ENCODE measurements around the gene SLC3A2.

Gene SLC3A2

DNA sequence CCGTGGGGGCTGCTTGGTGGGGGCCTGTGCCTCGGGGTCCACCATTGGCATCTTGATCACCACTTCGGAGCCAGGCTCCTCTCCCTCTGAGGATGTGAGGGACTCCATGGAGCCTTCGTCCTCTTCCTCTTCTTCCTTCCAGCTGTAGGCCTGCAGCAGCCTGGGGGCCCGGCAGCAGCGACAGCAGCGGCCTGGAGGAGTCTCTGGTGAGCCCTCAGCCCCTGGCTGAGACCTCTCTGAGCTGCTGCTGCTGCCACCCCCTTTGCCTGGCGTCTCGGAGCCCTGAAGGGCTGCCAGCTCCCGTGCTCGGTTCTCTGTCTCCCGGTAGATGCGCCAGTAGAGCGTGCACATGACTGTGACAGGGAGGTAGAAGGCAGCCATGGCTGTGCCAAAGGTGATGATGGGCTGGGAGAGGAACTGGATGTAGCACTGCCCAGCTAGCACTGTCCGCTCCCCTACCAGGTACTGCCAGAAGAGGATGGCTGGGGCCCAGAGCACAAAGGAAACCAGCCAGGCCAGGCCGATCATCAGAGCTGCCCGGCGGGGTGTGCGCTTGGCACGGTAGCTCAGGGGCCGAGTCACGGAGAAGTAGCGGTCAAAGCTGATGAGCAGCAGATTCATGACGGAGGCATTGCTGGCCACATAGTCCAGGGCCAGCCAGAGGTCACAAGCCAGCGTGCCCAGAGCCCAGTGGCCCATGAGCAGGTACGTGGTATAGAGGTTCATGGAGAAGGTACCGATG lies 29.6 kb downstream of the SLC3A2 start:
- DNase-seq (ENCODE audit: low read depth), result no peak

DNA sequence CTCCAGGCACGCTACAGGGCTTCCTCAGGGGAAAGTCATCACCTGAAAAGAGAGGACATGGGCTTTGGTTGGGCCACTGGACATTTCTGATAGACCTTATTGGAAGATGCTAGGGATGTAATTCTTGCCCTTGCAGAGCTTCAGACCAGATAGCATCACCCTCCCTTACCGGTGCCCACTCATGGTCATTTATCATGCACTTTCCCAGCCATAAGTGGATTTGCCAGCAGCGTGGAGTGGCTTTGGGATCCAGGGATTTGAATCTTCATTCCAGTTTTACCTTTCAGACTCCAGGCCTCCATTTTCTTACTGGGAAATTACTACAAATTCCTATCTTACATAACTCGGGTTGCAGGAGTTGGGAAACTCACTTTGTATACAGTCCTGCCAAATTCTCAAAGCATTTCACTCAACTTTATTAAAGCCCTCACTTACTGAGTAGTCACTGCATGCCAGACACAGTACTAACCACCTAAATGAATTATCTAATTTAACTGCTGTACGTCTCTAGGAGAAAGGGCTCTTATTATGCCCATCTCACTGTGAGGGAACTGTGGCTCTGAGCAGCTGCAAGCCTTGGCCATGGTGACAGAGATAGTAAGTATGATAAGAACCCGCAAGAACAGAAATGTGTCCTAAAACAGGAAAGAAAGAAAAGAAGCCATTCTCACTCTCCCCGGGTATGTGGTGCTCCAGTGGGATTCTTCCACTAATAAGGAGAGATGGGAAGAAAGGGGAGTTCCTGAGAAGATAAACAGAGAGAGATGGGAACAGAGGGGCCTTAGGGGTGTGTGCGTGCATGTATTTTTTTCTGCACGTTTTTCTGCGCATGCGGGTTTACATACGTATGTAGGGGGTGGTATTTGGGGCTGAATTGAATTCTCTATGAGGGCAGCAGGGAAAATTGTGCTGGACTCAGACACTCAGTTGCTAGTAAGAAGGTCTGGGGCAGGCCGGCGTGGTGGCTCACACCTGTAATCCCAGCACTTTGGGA lies 30.7 kb downstream of the SLC3A2 start:
- DNase-seq (ENCODE audit: low read depth), result peak; percentile 25

GRCh38 chr11:62912268-62912667 lies 31.6 kb downstream of the SLC3A2 start:
- no peak for DNase-seq (ENCODE audit: low read depth)

- DNase-seq (ENCODE audit: low read depth), result no peak
Observed at GRCh38 chr11:62914416-62914815, 33.7 kb downstream of the SLC3A2 start.

DNA sequence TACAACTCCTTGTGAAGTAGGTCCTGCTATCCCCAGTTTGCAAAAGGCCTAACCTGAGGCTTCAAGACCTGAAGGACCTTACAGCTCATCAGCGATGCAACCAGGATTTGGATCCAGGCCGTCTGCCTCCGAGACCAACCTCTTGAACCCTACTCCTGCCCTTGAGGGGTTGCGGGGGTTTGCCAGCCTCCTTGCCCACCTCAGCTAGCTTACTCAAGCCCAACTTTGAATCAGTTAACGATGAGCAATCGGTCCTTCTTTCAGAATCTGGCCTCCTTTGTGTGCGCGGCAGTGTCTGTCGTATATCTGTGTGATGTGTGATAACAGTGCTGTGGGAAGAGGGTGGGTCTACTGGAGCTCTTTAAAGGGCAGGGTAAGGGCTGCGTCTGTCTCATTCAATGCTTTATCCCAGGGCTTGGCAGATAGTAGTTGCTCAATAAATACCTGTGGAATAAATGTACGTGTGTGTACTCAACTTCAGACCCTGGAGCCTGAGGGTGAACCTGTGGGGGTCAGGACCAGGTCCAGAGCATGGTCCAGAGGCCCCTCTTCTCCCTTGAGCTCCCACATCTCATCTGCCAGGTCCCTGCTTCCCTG lies 37.3 kb downstream of the SLC3A2 start:
- no peak for DNase-seq (ENCODE audit: low read depth)

DNA sequence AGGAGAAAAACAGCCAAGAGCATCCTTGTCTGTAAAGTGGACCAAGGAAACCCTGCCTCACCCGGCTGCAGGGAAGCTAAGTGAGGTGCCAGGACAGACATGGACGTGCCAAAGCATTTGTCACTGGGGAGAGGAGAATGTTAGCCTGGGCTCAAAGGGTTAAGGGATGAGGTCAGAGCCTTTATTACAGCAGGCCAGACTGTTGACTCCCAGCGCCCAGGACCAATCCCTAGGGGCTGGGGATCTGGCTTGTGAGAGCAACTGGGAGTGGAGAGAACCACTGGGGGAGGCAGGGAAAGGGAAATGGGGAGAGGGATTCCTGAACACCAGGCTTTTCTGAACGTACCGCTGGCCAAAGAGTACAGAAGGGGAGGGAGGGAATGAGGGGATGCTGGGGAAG lies 37.8 kb downstream of the SLC3A2 start:
- no peak for DNase-seq (ENCODE audit: low read depth)

DNA sequence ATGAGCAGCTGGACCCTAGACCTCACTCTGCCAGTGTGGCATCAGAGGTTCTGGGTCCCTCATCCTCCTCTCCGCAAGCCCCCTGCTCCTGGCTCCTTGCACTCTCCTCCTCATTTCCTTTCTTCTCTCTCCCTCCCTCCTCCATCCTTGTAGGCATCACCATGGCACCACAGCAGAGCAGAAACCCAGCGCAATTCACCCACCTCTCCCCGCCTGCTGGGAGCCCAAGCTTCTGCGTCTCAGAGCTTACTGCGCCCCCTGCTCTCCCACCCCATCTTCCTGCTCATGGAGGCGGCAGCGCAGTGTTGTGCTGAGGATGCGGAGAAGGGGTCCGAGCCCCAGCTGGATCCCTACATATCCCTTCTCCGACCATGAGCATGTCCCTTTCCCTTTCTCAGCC lies 38.8 kb downstream of the SLC3A2 start:
- DNase-seq (ENCODE audit: low read depth), result no peak

- DNase-seq (ENCODE audit: low read depth), result no peak
Observed at GRCh38 chr11:62919898-62920640, 39.4 kb downstream of the SLC3A2 start.

GRCh38 chr11:62921201-62921572 lies 40.5 kb downstream of the SLC3A2 start, which contains the start of gene CHRM1:
CHRM1 (minus strand) TSS chr11:62921363; CDS start chr11:62911100, 10,263 bp downstream.
- no peak for DNase-seq (ENCODE audit: low read depth)

DNA sequence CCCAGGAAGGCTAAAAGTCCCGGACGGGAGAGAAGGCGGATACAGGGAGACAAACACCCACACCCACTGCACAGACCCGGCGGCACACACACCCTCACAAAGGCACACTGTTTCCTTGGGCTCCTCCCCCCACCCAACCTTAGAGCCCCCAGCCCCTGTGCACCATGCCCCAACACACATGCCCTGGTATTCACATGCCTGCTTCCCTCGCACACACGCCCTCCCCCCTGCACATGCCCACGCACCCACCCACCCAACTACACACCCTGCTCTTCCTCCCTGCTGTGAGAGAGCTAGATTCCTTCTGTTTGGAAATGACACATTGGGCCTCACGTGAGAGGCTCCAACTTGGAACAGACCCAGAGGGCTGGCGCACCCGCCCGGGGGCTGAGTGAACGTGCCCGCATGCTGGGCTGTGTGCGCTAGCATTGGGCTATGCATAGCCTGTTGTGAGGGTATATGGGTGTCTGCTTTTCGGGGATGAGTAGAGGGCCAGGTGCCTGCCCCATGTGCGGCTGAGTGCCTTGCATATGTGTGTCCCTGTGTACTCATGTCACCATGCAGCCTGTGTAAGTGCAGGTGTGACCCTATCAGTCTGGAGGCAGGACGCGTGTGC lies 41.0 kb downstream of the SLC3A2 start:
- no peak for DNase-seq (ENCODE audit: low read depth)

DNA sequence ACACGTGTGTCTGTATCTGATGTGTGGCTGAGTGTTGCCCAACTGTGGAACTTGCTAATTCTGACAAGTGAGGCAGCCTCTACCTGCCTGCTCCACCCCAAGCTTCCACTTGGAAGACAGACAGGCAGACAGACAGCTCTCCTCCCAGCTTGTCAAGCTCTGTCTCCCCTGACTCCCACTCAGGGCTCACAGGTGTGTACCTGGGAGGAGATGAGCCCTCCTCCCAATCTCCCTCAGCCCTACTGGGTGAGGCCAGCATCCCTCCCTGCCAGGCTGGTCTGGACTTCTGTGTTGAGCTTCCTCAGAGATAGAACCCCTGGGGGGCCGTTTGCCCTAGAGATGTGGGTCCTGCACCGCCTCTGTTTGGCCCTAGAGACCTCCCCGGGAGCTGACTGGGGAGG lies 41.5 kb downstream of the SLC3A2 start:
- DNase-seq (ENCODE audit: low read depth), result no peak

- DNase-seq (ENCODE audit: low read depth), result no peak
Observed at GRCh38 chr11:62922653-62923431, 42.1 kb downstream of the SLC3A2 start.

- DNase-seq (ENCODE audit: low read depth), result no peak
Observed at GRCh38 chr11:62923601-62924411, 43.1 kb downstream of the SLC3A2 start.

DNA sequence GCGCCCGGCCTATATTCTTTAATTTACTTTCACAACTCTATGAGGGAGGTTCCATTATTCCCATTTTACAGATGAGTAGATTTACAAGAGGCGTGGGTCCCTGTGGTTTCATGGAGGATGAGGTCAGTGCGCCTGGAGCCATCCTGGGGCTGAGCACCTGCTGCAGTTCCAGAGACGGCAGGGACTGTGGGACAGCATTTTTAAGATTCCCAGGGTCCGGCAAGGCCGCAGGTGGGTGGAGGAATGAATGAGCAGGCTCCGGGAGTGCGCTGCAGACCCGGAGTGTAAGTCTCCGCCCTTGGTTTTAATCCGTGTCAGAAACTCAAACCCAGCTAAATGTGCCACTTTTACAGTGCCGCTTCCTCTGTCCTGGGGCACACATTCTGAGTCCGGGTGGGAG lies 44.6 kb downstream of the SLC3A2 start:
- DNase-seq (ENCODE audit: low read depth), result no peak

DNA sequence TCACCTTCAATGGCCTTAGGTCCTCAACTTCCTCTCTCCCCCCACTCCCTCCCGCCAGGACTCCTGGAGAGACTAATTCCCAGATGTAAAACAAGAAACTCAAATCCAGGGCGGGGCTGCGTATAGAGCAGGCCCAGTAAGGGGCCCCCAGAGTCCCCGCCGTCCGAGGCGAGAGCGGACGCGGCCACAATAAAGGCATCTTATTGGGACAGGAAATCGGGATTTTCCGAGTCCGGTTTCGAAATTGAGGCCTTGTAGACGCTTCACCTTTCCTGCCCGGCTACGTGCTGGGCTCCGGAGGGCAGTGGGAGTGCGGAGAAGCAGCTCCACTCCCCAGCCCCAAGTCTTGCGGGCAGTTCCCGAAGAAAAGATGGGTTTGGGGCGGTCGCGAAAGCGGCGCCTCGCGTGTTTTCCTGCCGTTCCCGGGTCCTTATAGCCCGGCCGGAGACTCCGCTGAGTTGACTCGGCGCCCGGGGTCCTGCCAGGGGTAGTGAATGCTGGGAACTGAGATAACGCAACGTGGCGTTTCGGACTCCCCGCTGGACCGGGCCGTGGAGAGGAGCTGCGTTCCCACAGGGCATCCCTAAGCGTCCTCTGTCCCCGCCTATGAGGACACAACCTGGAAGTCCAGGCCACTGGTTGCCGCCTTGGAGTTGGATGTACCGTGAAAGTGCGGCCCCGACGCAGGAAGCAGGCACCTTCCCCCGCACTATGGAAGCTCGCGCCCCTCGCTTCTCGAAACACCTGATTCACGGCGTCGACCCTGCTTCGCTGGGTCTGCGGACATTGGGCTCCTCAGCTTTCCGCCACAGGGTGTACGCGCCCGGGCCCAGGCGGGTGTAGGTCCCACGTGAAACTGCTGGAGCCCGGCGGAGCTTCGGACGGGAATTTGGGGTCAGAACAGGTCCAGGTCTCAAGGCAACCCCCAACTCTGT lies 45.3 kb downstream of the SLC3A2 start:
- no peak for DNase-seq (ENCODE audit: low read depth)

DNA sequence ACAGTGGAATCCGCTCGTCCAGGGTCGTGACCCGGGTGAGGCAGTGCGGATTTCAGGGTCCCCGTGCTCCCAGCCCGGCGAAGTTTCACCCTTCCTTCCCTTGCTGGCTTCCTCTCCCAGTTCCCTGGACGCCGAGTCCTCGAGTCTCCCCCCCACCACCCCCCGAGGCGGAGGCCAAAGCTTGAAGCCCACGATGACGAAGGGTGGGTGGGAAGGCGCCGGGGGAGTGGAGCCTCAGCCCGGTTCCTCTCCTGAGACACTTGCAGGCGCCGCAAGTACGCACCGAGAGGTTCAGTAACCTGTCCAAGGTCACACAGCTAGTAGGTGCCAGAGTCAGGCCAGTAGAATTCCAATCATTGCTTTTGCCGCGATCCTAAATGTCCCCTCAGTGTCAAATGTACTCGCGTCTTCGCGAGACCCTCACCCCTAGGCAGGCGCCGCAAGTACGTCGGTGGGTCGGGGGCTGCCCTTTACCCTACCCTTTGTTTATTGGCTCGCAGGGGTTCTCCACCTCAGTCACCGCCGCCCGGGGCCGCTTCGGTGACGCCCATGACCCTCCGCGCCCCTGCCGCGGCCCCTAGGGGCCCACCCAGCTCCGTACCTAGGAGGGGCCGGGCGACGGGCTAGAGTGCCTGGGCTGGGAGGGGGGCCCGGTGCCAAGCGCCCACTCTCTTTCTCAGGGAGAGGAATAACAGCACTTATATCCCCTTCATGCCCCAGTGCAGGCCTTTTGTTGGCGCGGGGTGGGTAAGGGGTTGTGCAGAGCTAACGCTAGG lies 46.2 kb downstream of the SLC3A2 start:
- DNase-seq (ENCODE audit: low read depth), result no peak

- no peak for DNase-seq (ENCODE audit: low read depth)
Observed at GRCh38 chr11:62928011-62928410, 47.3 kb downstream of the SLC3A2 start.

DNA sequence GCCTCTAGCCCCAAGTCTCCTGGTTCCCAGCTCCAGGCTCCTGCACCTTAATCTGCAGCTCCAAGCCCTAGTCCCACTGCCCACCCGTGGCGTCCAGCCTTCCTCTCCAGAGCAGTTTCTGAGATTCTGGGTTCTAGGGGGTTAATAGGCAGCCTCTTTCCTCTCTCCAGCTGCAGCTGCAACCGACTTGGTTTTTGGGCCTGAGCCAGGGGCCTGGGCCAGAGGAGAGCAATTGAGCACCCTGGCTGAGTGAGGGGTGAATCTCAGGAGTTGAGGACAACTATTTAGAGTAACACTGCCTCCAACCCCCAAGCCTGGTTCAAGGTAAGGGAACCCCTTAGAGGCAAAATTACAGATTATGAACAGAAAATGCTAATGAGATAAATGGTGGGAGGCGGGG lies 49.5 kb downstream of the SLC3A2 start:
- DNase-seq (ENCODE audit: low read depth), result no peak
